Endothelial cell of umbilical vein (primary cell): ENCODE data around the gene FRY. TPM values are rescaled to one million over a fixed set of nuclear protein-coding genes. Genes with fewer than 3 reads are reported as not detected.

Source experiments
- BruUV-seq: library from RNA; stranded (reverse); fragments of 400-500 nt; replicated peaks from 2 replicates; lab custom pipeline; 2021; lab: Mats Ljungman, UMichigan
- CTCF ChIA-PET: fragments of 300-600, 350-600 bp; sonication (Branson Sonifier 250); formaldehyde crosslinking; loops from one replicate; lab custom pipeline; 2021; ENCODE audit warnings: antibody characterized with exemption, inconsistent platforms; lab: Charles Lee
- POLR2A ChIA-PET: fragments of 300-600, 350-600 bp; sonication (Branson Sonifier 250); formaldehyde crosslinking; loops from one replicate; lab custom pipeline; 2021; ENCODE audit warnings: antibody characterized with exemption, inconsistent platforms; lab: Charles Lee
- DNase-seq: peaks from one replicate; pipeline ENCODE4 v3.0.0-alpha.2; 2011; ENCODE audit warnings: low read depth, low spot score
- FAIRE-seq: peaks from 2 replicates; lab custom pipeline; 2011; peaks lifted over from hg19 to GRCh38; lab: Jason Lieb, UNC
- H2AFZ ChIP-seq: 2 replicates; pipeline ENCODE4 v1.6.0; 2012; ENCODE audit warnings: low read depth, low read length, control low read depth, inconsistent platforms
- H3K27ac ChIP-seq: 2 replicates; pipeline ENCODE4 v1.5.1; 2011; ENCODE audit warnings: low read depth, mild to moderate bottlenecking, control low read depth, low read length, moderate library complexity; ENCODE audit not compliant: insufficient read depth
- H3K27me3 ChIP-seq, 2 experiments: 2 replicates each; pipeline versions ENCODE4 v1.6.0 to v1.6.1; 2011; ENCODE audit warnings: low read length in 2 of 2, mixed read lengths in 1 of 2; ENCODE audit not compliant: control insufficient read depth in 2 of 2, insufficient read depth in 2 of 2
- H3K36me3 ChIP-seq, 2 experiments: 2 replicates in 1 of 2; 3 replicates in 1 of 2; pipeline ENCODE4 v1.5.1; 2011; ENCODE audit warnings: low read length in 2 of 2, mild to moderate bottlenecking in 1 of 2, moderate library complexity in 1 of 2; ENCODE audit not compliant: control insufficient read depth in 2 of 2, insufficient read depth in 2 of 2; ENCODE audit errors: extremely low read depth in 1 of 2
- H3K4me1 ChIP-seq: 3 replicates; pipeline ENCODE4 v1.5.1; 2011; ENCODE audit warnings: mild to moderate bottlenecking, low read length; ENCODE audit not compliant: control insufficient read depth, insufficient read depth; ENCODE audit errors: extremely low read depth
- H3K4me2 ChIP-seq: 2 replicates; pipeline ENCODE4 v1.6.1; 2011; ENCODE audit warnings: low read length, control low read depth, mixed read lengths; ENCODE audit not compliant: insufficient read depth
- H3K4me3 ChIP-seq, 3 experiments: fragments of 200-600 bp in 1 of 3; sonication (generic), shearing (Covaris generic) in 1 of 3; replicated peaks in 1 of 3; 2 replicates each; pipeline ENCODE4 v1.5.1; 2011 to 2016; ENCODE audit warnings: control low read depth in 3 of 3, low read length in 3 of 3, mild to moderate bottlenecking in 2 of 3, inconsistent platforms in 1 of 3, low read depth in 1 of 3, moderate library complexity in 1 of 3; ENCODE audit not compliant: insufficient read depth in 1 of 3
- H3K79me2 ChIP-seq: 2 replicates; pipeline ENCODE4 v1.6.0; 2012; ENCODE audit warnings: low read length, inconsistent platforms; ENCODE audit not compliant: control insufficient read depth, insufficient read depth
- H3K9ac ChIP-seq: replicated peaks from 2 replicates; pipeline ENCODE3; 2011; ENCODE audit warnings: low read length, control low read depth; ENCODE audit not compliant: insufficient read depth; ENCODE audit errors: extremely low read depth
- H3K9me1 ChIP-seq: replicated peaks from 3 replicates; pipeline ENCODE4 v1.6.0; 2011; ENCODE audit warnings: mild to moderate bottlenecking, low read length; ENCODE audit not compliant: control insufficient read depth, insufficient read depth; ENCODE audit errors: extremely low read depth
- H3K9me3 ChIP-seq: replicated peaks from 2 replicates; pipeline ENCODE4 v1.5.1; 2012; ENCODE audit warnings: low read length, inconsistent platforms; ENCODE audit not compliant: control insufficient read depth, insufficient read depth
- H4K20me1 ChIP-seq: replicated peaks from 2 replicates; pipeline ENCODE3; 2011; ENCODE audit warnings: mild to moderate bottlenecking, low read length; ENCODE audit not compliant: control insufficient read depth, insufficient read depth; ENCODE audit errors: extremely low read depth
- EZH2 ChIP-seq: IDR thresholded peaks from 2 replicates; pipeline ENCODE4 v1.6.1; 2012; ENCODE audit warnings: borderline replicate concordance, low read depth, mild to moderate bottlenecking, moderate library complexity, low read length, inconsistent platforms; ENCODE audit not compliant: severe bottlenecking
- FOS ChIP-seq: IDR thresholded peaks from 2 replicates; pipeline ENCODE4 v1.6.1; 2011; ENCODE audit warnings: mild to moderate bottlenecking, low read length, moderate library complexity, borderline replicate concordance; ENCODE audit not compliant: insufficient read depth
- GATA2 ChIP-seq: IDR thresholded peaks from 2 replicates; pipeline ENCODE4 v1.7.0; 2011; ENCODE audit warnings: low read depth, mild to moderate bottlenecking, moderate library complexity, mixed read lengths, low read length; ENCODE audit not compliant: insufficient read length, insufficient read depth
- JUN ChIP-seq: IDR thresholded peaks from 2 replicates; pipeline ENCODE4 v1.6.1; 2011; ENCODE audit warnings: borderline replicate concordance, low read depth; ENCODE audit not compliant: insufficient read length, insufficient read depth
- MAX ChIP-seq: IDR thresholded peaks from 2 replicates; pipeline ENCODE4 v1.6.1; 2011; ENCODE audit not compliant: insufficient read depth, insufficient read length
- MYC ChIP-seq: IDR thresholded peaks from one replicate; pipeline ENCODE4 v1.6.1; 2011; ENCODE audit warnings: mild to moderate bottlenecking, low read depth, low read length
- POLR2A ChIP-seq: IDR thresholded peaks from 2 replicates; pipeline ENCODE4 v1.6.1; 2012; ENCODE audit warnings: low read depth, mild to moderate bottlenecking, control low read depth, low read length
- POLR2AphosphoS5 ChIP-seq: IDR thresholded peaks from 2 replicates; pipeline ENCODE4 v1.6.1; 2012; ENCODE audit warnings: low read depth, mild to moderate bottlenecking, control low read depth, low read length, moderate library complexity; ENCODE audit not compliant: insufficient read depth
- dilution Hi-C: fragments of 300-500 bp; cut with MboI; formaldehyde crosslinking; loops from one replicate; pipeline ENCODE4 v1.15.0; 2019; ENCODE audit warnings: low sequenced_read_pairs; ENCODE audit not compliant: extremely low pct_ligation_motif_present
- intact Hi-C: fragments of 100-400 bp; cut with micrococcal nuclease; formaldehyde crosslinking; loops from one replicate; pipeline ENCODE4 v1.10.0; 2022
- polyA plus RNA-seq, 4 experiments: library from polyadenylated mRNA; depleted of rRNA in 3 of 4; stranded (reverse) in 3 of 4; unstranded in 1 of 4; fragments of >200 nt; gene quantifications; 2 replicates each; pipeline versions ENCODE4 v1.2.1 to v1.2.3, GENCODE V29; 2011 to 2012; ENCODE audit warnings: missing spikeins in 1 of 4
- total RNA-seq: library from RNA; stranded (reverse); gene quantifications from 2 replicates; pipeline ENCODE4 v1.2.3, GENCODE V29; 2021
- TF ChIP-seq, protein P1 (sequence below), 2 donors: IDR thresholded peaks; 1 replicate in 1 of 2; 2 replicates in 1 of 2; pipeline ENCODE4 v1.5.1; 2011; ENCODE audit warnings: low read length in 2 of 2, mild to moderate bottlenecking in 2 of 2, moderate library complexity in 2 of 2, control low read depth in 1 of 2, inconsistent platforms in 1 of 2, low read depth in 1 of 2; ENCODE audit not compliant: insufficient read depth in 1 of 2; ENCODE audit errors: extremely low read depth in 1 of 2

Gene FRY
- total and polyA plus RNA-seq, 2 donors (not counting 3 experiments of a cell fraction or from before 2014, with no cell fraction given) = 57.3 to 75.8 TPM

DNA sequence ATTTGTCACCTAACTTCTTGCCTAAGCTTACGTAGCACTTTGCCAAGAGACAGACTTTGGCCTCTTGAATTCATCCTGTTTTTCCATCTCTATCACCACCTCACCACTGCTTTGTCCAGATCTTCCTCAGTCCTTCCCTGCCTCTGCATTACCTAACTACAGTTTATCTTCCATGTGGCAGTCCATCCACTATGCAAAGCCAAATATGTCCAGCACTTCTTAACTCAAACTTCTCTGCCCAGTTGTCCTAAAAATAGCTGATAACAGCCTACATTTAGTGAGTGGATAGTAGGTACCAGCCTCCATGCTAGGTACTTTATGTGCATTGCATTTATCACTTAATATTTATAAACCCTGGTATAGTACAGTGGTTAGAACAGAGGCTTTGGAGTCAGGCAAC, 172.2 kb downstream of the FRY start:
- BruUV-seq = no TSS peak
- FAIRE-seq = no peak

More for the DNA sequence above, 172.2 kb downstream of the FRY start:
- Histone ChIP-seq H4K20me1 (no peaks in the 10 kb centered on the region), H3K9me1 (no peaks in the 10 kb centered on the region), H3K4me2 (no peak overlapping the region), H2AFZ (no peak overlapping the region), H3K79me2 (no peaks in the 10 kb centered on the region), H3K4me3 (no peak overlapping the region), H3K9me3 (no peaks in the 10 kb centered on the region), H3K27me3 (peaks cover 0 to 1% of the 10 kb centered on the region in 2 experiments), H3K9ac (no peak overlapping the region), H3K4me1 (no peaks in the 10 kb centered on the region), H3K27ac (no peak overlapping the region), H3K36me3 (no peaks in the 10 kb centered on the region)
- TF ChIP-seq JUN (no peak), FOS (no peak), POLR2A (no peak), POLR2AphosphoS5 (no peak), EZH2 (no peak), MAX (no peak), GATA2 (no peak), MYC (no peak)
- TF ChIP-seq, protein P1, sequence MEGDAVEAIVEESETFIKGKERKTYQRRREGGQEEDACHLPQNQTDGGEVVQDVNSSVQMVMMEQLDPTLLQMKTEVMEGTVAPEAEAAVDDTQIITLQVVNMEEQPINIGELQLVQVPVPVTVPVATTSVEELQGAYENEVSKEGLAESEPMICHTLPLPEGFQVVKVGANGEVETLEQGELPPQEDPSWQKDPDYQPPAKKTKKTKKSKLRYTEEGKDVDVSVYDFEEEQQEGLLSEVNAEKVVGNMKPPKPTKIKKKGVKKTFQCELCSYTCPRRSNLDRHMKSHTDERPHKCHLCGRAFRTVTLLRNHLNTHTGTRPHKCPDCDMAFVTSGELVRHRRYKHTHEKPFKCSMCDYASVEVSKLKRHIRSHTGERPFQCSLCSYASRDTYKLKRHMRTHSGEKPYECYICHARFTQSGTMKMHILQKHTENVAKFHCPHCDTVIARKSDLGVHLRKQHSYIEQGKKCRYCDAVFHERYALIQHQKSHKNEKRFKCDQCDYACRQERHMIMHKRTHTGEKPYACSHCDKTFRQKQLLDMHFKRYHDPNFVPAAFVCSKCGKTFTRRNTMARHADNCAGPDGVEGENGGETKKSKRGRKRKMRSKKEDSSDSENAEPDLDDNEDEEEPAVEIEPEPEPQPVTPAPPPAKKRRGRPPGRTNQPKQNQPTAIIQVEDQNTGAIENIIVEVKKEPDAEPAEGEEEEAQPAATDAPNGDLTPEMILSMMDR (IDR thresholded peaks at IDR 0.05; ENCODE audit: extremely low read depth in 1 of 2, insufficient read depth in 1 of 2, low read depth in 1 of 2, low read length in 2 of 2) = no peak
- ChIA-PET POLR2A (no interaction called here), CTCF (interaction anchor here (2.2 kb wide), 1 partner anchor 39 kb away, joined by 8 read pairs; no protein-coding TSS in a partner anchor)
- intact Hi-C loops = no loop called here
- dilution Hi-C loops = no loop called here
- no peak for DNase-seq
